ENCODE results near the gene TIGD1. TPM values are rescaled to one million over a fixed set of nuclear protein-coding genes. Genes with fewer than 3 reads are reported as not detected.
A peak's percentile ranks its signal among the peaks of the same experiment; 100 is the strongest.

TIGD1 gene
- polyA plus RNA-seq, 1 of the 3 experiments (the other 2 are of a cell fraction), result 4.6 TPM

DNA sequence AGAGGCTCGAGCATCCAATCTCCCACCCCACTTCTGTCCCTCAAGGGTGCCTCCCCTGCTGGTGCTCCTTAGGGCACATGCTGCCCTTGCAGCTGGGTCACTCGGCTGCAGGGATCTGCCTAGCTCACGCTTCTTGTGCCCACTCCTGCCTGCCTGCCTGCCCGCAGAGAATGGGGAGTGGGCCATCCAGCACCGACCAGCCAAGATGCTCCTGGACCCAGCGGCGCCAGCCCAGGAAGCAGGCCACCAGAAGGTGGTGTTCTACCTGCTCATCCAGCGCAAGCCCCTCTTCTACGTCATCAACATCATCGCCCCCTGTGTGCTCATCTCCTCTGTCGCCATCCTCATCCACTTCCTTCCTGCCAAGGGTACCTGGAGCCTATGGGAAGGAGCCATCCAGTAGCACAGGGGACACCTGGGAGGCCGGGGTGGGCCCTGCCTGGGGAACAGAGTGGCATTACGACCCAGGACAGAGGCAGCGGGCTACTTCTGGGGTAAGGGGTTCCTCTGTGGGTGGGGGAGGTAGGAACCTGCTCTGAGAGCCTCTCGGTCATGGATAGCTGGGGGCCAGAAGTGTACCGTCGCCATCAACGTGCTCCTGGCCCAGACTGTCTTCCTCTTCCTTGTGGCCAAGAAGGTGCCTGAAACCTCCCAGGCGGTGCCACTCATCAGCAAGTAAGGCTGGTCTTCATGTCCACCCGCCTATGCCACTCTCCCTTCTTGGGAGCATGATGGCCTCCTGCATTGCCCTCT, 7.5 kb downstream of the TIGD1 start:
- DNase-seq, result peak; percentile 14
- 96% methylated on average over 13 of the region's 20 CpGs for WGBS (ENCODE audit: low lambda C conversion rate)
- POLR2A ChIA-PET, result no interaction called here
- Histone ChIP-seq H3K27me3 (ENCODE audit: insufficient read depth) (no peaks in the 10 kb centered on the region), H3K4me2 (no peak overlapping the region), H3K9ac (no peak overlapping the region), H3K36me3 (replicated peaks in 1 of 2; ENCODE audit: control insufficient read depth in 1 of 2, insufficient read depth in 2 of 2, low read length in 1 of 2) (peaks cover 2 to 5% of the 10 kb centered on the region in 2 experiments), H3K4me1 (ENCODE audit: control insufficient read depth in 1 of 2, insufficient read depth in 2 of 2, low read depth in 1 of 2, low read length in 1 of 2) (no peaks in the 10 kb centered on the region; a peak in 1 of 4 replicates), H3K79me2 (ENCODE audit: insufficient read depth) (peaks cover 18% of the 10 kb centered on the region), H4K20me1 (ENCODE audit: insufficient read depth) (no peaks in the 10 kb centered on the region), H3F3A (replicated peaks; ENCODE audit: insufficient read depth) (no peaks in the 10 kb centered on the region), H3K9me3 (no peaks in the 10 kb centered on the region), H3K4me3 (ENCODE audit: low read depth in 2 of 2, low read length in 1 of 2) (no peak overlapping the region), H2AFZ (ENCODE audit: low read depth) (no peak overlapping the region), H3K9me2 (no peaks in the 10 kb centered on the region), H3K27ac (ENCODE audit: low read depth in 2 of 2, low read length in 1 of 2) (no peak overlapping the region)
- TF ChIP-seq, protein P1, sequence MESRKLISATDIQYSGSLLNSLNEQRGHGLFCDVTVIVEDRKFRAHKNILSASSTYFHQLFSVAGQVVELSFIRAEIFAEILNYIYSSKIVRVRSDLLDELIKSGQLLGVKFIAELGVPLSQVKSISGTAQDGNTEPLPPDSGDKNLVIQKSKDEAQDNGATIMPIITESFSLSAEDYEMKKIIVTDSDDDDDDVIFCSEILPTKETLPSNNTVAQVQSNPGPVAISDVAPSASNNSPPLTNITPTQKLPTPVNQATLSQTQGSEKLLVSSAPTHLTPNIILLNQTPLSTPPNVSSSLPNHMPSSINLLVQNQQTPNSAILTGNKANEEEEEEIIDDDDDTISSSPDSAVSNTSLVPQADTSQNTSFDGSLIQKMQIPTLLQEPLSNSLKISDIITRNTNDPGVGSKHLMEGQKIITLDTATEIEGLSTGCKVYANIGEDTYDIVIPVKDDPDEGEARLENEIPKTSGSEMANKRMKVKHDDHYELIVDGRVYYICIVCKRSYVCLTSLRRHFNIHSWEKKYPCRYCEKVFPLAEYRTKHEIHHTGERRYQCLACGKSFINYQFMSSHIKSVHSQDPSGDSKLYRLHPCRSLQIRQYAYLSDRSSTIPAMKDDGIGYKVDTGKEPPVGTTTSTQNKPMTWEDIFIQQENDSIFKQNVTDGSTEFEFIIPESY (IDR thresholded peaks at IDR 0.05; ENCODE audit: borderline replicate concordance, low read depth), result no peak
- TF ChIP-seq TCF12 (IDR thresholded peaks at IDR 0.05), result no peak
- no peak for TF ChIP-seq RCOR1 (IDR thresholded peaks at IDR 0.05; ENCODE audit: low read length)
- no peak for TF ChIP-seq ELF1 (IDR thresholded peaks at IDR 0.05)
- TF ChIP-seq, protein P2, sequence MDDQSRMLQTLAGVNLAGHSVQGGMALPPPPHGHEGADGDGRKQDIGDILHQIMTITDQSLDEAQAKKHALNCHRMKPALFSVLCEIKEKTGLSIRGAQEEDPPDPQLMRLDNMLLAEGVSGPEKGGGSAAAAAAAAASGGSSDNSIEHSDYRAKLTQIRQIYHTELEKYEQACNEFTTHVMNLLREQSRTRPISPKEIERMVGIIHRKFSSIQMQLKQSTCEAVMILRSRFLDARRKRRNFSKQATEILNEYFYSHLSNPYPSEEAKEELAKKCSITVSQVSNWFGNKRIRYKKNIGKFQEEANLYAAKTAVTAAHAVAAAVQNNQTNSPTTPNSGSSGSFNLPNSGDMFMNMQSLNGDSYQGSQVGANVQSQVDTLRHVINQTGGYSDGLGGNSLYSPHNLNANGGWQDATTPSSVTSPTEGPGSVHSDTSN (IDR thresholded peaks at IDR 0.05), result no peak
- TF ChIP-seq SMC3 (IDR thresholded peaks at IDR 0.05; ENCODE audit: low read depth, low read length), result no peak
- no peak for TF ChIP-seq RFX5 (IDR thresholded peaks at IDR 0.05; ENCODE audit: low read length)
- TF ChIP-seq FOXJ3 (CRISPR knock-in tag; IDR thresholded peaks at IDR 0.05), result no peak
- no peak for TF ChIP-seq CHD2 (IDR thresholded peaks at IDR 0.05; ENCODE audit: low read length, partially characterized antibody)
- no peak for TF ChIP-seq GATA2 (CRISPR knock-in tag; IDR thresholded peaks at IDR 0.05)
- no peak for TF ChIP-seq MXI1 (IDR thresholded peaks at IDR 0.05; ENCODE audit: low read depth, low read length)
- TF ChIP-seq GABPA (IDR thresholded peaks at IDR 0.05; ENCODE audit: low read depth), result no peak
- CTCF ChIA-PET, result interaction anchor here (1.0 to 1.5 kb wide), 2 partner anchors 11 to 19 kb away, joined by 4 read pairs; no protein-coding TSS in a partner anchor

DNA sequence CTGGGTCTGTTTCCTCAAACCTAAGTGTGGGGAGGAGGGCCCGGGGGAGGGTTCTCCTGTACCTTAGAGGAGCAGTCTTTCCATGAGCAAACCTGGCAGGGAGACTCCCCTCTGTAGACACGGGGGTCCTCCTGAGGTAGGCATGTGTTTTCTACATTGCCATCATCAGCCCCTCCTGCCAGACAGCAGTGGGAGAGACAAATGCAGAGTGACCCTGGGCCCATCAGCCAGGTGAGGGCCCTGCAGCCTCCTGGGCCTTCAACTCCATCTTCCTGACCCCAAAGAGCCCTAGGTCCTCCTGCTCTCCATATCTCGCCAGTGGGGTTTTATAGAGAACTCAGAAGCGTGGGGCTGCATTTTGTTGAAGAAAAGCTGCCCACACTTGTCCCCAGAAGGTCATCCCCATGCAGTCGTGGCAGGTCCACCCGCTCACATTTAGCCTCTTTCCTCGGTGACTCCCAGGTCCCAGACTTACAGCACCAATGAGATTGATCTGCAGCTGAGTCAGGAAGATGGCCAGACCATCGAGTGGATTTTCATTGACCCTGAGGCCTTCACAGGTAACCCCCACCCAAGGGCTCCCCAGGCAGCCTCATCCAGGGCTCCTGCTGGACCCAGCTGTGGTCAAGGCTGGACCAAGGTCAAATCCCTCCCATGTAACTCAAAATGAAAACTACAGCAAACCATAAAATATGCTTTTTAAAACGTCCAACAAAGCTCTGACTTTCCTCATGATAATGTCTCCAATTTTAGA, 8.2 kb downstream of the TIGD1 start:
- Histone ChIP-seq H3K27me3 (ENCODE audit: insufficient read depth) (no peaks in the 10 kb centered on the region), H3K79me2 (ENCODE audit: insufficient read depth) (peaks cover 12% of the 10 kb centered on the region), H3K4me3 (ENCODE audit: low read depth in 2 of 2, low read length in 1 of 2) (no peak overlapping the region), H4K20me1 (ENCODE audit: insufficient read depth) (no peaks in the 10 kb centered on the region), H3K9ac (no peak overlapping the region), H3K4me1 (ENCODE audit: control insufficient read depth in 1 of 2, insufficient read depth in 2 of 2, low read depth in 1 of 2, low read length in 1 of 2) (no peaks in the 10 kb centered on the region; a peak in 1 of 4 replicates), H3K27ac (ENCODE audit: low read depth in 2 of 2, low read length in 1 of 2) (no peak overlapping the region), H3K9me2 (no peaks in the 10 kb centered on the region), H3K9me3 (no peaks in the 10 kb centered on the region), H3K4me2 (no peak overlapping the region), H3K36me3 (replicated peaks in 1 of 2; ENCODE audit: control insufficient read depth in 1 of 2, insufficient read depth in 2 of 2, low read length in 1 of 2) (no peaks in the 10 kb centered on the region), H3F3A (replicated peaks; ENCODE audit: insufficient read depth) (no peaks in the 10 kb centered on the region), H2AFZ (ENCODE audit: low read depth) (no peak overlapping the region)
- POLR2A ChIA-PET, result no interaction called here
- 79% methylated on average over 7 of the region's 9 CpGs for WGBS (ENCODE audit: low lambda C conversion rate)
- TF ChIP-seq ELF1 (IDR thresholded peaks at IDR 0.05), result no peak
- TF ChIP-seq, protein P3, sequence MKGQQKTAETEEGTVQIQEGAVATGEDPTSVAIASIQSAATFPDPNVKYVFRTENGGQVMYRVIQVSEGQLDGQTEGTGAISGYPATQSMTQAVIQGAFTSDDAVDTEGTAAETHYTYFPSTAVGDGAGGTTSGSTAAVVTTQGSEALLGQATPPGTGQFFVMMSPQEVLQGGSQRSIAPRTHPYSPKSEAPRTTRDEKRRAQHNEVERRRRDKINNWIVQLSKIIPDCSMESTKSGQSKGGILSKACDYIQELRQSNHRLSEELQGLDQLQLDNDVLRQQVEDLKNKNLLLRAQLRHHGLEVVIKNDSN (IDR thresholded peaks at IDR 0.05; ENCODE audit: borderline replicate concordance, low read depth), result no peak
- TF ChIP-seq, protein P4, sequence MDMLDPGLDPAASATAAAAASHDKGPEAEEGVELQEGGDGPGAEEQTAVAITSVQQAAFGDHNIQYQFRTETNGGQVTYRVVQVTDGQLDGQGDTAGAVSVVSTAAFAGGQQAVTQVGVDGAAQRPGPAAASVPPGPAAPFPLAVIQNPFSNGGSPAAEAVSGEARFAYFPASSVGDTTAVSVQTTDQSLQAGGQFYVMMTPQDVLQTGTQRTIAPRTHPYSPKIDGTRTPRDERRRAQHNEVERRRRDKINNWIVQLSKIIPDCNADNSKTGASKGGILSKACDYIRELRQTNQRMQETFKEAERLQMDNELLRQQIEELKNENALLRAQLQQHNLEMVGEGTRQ (IDR thresholded peaks at IDR 0.05; ENCODE audit: borderline replicate concordance, low read depth, low read length), result no peak
- no peak for TF ChIP-seq MXI1 (IDR thresholded peaks at IDR 0.05; ENCODE audit: low read depth, low read length)
- no peak for TF ChIP-seq GABPA (IDR thresholded peaks at IDR 0.05; ENCODE audit: low read depth)
- TF ChIP-seq FOSL2 (IDR thresholded peaks at IDR 0.05; ENCODE audit: borderline replicate concordance, low read depth), result no peak
- CTCF ChIA-PET, result interaction anchor here (1.5 to 1.6 kb wide), 2 partner anchors 18 to 20 kb away, joined by 4 read pairs; no protein-coding TSS in a partner anchor
- no peak for DNase-seq
